Measurements from ENCODE around the gene SCT.
"Not testable (repeated sequence)": the region's sequence is repeated elsewhere in the genome, so short reads cannot be mapped to it uniquely, and the experiment has no call there.

The SCT gene, protein sequence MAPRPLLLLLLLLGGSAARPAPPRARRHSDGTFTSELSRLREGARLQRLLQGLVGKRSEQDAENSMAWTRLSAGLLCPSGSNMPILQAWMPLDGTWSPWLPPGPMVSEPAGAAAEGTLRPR

DNA sequence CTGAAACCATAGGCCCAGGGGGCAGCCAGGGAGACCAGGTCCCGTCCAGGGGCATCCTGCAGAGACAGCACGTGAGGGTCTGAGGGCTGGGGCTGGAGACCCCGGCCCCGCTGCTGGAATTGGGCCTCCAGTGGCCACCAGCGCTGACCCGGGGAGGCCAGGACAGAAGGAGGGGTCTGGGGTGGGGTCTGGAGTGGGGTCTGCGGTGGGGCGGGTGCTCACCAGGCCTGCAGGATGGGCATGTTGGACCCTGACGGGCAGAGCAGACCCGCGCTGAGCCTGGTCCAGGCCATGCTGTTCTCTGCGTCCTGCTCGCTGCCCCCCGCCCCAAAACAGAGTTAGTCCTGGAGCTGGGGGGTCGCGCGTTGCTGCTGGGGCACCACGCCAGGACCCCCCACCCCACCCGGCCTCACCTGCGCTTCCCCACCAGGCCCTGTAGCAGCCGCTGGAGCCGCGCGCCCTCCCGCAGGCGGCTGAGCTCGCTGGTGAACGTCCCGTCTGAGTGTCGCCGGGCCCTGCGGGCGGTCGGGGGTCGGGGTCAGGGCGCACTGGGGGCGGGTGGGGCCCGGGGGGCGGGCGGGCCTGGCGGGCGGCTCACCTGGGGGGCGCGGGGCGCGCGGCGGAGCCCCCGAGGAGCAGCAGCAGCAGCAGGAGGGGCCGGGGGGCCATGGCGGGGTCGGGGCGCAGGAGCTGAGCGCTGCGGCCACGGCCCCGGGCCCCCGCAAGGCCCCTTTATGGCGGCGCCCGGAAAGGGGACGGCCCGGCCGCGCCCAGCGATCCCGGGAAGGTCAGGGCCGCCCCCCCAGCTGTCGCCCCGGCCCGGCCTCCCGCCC is at the start of gene SCT:
SCT (minus strand) TSS at position 707 of the 833 bp plus-strand sequence; CDS start at position 669, 38 bp downstream.
- DNase-seq (ENCODE audit: low spot score) = no peak

DNA sequence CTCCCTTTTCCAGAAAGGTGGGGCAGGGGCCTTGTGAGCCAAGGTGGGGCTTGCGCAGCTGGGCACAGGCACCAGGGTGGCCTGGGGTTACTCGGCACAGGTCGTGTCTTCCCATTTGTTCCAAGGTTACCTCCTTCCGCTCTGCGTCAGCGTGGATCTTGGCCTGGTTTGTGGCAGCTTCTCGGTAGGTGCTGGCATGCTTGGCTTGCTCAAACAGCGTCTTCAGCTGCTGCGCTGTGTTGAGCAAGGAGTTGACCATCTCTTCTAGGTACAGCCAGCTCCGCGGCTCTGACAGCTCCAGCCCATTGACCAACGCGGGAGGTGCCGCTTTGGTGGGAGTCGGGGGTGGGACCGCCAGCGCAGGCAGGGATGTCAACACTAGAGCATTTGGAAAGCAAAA is 47.4 kb upstream of the SCT start:
- no peak for DNase-seq (ENCODE audit: low spot score)

DNA sequence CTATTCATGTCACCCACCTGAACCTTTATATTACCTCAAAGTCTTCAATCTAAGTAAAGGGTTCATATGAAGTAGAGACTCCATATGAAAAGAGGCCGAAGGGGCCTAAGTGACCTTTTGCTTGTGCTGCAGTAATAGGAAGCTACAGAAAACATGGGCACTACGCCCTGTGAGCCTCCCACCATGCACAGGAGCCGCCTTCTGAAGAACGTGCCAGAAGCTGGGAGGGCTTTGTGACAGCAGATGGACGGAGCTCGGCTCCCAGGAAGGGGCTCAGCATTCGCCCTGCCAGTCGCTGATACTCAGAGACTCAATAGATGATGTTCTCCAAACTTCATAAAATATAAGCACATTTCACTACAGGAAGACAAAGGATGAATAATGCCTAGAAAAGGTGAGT is 46.9 kb upstream of the SCT start:
- DNase-seq (ENCODE audit: low spot score) = no peak

DNA sequence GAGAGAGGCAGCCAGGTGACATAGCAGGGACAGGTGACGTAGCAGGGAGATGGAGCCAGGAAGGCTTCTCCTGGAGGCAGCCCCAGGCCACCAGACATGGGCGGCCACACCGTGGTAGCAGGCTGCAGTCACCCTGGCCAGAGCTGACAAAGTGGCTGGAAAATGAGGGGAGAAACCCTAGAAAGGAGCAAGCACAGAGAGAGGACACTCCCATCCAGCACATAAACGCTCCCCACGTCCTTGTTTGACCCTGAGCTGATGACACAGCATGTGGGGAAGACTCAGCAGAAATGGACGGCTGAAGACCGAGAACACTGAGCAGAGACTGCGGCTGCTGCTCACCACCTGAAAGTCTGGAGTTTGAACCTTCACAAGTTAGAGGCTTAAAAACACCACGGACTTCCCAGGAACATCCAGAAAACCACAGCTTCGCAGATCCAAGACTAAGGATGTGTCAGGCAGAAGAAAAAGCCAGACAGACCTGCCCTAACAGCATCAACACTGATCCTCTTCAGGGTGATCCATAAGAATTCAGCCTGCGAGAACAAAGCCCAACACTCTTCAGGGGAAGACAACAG is 38.8 kb upstream of the SCT start:
- DNase-seq (ENCODE audit: low spot score) = no peak

DNA sequence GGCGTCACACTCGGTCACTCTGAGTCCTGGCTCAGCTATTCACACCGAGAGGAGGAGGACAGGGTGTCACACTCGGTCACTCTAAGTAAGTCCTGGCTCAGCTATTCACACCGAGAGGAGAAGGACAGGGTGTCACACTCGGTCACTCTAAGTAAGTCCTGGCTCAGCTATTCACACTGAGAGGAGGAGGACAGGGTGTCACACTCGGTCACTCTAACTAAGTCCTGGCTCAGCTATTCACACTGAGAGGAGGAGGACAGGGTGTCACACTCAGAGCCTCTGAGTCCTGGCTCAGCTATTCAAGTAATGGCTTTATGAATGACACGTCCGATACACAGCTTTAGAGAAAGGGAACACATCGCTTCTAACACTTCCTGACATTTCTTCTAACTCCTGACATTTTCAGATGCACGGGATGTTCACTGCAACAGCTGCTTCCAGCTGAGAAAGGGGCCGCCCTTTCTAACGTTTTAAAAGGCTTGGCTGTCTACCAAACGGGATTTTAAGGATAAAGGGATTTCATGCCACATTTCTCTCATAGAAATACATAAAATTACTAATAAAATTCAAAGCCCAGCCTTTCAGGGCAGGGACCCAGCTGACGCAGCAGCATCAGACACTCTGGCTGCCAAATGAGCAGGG is 38.2 kb upstream of the SCT start:
- no peak for DNase-seq (ENCODE audit: low spot score)

DNA sequence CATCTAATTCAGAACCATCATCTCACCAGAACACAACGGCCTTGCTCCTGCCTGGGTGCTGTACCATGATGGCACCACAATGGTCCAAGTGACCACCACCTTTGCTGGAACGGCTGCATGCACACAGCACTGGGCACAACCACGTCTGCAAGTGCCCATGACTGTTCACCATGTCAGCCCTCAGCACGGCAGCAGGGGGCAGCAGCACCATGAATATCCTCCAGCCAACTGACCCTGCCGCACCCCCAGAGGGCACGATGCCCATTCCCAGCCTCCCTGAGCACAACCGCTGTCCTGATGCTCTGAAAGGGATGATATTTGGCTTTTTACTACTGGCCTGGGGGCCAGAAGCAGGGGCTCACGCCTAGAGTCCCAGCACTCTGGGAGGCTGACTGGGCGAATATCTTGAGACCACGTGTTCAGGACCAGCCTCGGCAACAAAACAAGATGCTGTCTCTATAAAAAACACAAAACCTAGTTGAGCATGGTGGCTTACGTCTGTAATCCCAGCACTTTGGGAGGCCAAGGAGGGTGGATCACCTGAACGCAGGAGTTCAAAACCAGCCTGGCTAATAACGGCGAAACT is 35.8 kb upstream of the SCT start:
- DNase-seq (ENCODE audit: low spot score) = peak; percentile 77

DNA sequence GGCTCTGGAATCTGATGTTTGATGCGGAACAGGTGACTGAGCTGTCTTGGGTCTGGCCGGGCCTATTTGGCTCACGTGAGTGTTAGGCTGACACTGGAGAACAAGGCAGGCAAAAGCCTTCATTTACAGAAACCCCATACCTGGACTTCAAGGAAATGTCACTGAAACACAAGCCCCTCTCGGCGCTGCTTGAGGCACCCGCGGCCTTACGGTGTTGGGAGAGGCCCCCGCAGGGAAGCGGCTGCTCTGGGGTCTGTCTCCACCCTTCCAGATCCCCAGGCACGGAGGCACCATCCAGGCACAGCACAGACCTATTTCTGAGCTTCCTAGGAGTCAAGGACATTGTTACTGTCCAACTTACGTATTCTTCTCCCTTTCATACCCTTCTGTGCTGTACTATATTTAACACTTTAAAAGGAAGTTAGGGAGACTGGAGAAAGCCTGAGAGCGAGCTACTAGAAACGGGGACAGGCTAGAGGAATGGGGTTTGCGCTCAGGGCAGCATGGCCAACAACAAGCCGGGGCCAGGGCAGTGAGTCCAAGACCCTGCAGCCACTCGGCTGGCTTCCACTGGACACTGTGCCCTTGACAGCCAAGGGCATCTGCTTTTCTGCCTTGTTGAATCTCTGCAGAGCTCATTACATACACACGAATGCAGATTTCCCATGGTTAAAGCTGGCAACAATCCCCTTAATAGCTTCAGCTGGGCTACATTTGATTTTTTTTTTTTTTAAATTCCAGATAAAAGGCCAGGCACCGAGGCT is 33.9 kb upstream of the SCT start:
- DNase-seq (ENCODE audit: low spot score) = no peak

DNA sequence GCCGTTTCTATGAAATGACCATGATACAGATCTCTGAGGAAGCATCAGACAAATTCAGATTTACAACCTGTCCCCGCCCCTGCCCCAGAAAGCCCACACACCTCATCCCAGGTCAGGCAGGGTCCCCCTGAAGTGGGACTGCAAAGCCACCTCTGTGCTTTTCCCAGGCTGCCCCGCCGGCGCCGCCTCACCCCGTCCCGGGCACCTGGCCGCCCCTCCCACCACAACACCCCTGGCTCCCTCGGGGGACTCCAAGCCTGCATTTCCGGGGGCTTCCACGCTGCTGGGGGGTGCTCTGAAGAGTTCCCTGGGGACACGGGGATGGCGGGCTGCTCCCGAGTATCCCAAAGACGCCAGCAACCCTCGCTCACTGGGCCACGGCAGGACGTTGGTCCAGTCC is 33.3 kb upstream of the SCT start:
- DNase-seq (ENCODE audit: low spot score) = no peak

DNA sequence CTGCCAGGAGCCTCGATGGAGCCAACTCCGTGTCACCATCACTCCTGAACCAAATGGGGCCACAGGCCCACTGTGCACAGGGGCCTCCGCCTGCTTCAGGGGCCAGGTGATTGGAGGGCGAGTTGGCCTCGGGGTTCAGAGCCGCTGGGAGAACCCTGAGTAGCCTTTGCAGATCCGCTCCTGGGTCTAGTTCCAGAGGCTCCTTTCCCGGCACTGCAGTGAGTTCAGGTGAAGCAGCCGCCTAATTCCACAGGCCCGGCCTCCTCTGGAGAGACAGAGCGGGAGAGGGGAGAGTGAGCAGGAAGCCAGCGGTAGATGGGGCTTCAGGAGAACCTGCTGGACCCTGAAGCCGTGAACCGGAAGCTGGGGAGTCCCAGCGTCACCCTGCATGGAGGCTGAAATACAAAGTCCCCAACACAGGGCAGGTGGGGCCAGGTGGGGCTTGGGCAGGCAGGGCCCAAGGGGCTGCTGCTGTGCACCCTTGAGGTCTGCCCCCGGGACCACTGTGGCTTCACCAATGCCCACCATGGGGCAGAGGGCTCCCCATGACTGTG is 32.6 kb upstream of the SCT start:
- DNase-seq (ENCODE audit: low spot score) = no peak

DNA sequence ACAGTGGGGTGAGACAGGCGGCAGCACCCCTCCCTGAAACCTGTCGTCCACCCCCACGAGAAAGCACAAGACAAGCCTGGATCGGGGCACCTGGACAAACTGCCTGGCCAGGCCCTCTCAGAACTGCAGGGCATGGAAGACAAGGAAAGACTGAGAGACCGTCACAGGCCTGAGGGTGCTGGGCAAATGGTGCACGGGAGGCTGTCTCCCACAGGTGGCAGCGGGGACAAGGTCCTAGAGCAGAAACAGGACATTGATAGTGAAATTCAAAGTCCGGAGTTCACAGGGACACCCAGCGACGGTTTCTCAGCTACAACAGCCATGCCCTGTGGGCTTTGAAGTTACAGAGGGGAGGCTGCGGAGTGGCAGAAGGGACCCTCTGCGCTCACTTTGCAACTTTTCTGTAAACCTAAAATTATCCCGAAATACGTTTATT is 30.7 kb upstream of the SCT start:
- DNase-seq (ENCODE audit: low spot score) = no peak

DNA sequence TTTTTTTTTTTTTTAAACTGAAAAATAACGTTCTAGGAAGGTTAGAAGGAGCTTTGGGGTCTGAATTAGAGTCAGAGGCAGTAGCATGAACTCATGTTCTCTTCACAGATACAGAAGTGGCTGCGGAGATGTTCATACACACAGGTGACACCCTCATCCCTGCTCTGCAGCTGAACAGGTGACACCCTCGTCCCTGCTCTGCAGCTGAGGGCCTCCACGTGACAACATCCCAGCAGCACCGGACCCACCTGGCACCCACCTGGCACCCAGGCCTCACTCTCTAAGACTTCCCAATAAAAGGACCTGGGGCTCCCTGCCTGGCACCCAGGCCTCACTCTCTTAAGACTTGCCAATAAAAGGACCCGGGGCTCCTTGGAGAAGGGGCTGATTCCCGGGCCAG is 29.9 kb upstream of the SCT start:
- DNase-seq (ENCODE audit: low spot score) = no peak

DNA sequence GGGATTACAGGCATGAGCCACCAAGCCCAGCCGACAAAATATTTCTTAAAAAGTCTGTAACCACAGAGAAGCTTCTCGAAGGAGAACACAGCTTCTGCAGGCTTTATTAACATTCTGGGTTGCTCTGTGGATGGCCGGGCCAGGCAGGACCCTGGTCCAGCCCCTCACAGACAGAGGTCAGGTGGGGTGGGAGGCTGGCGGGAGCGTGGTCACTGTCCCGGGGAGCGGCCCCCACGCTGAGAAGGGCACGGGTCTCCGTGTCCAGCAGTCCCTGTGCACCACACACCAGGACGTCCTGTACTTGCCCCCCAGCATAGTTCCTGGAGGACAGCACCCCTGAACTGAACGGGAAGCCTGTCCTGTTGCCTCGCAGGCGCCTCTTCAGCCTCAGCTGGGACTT is 29.4 kb upstream of the SCT start:
- DNase-seq (ENCODE audit: low spot score) = no peak

DNA sequence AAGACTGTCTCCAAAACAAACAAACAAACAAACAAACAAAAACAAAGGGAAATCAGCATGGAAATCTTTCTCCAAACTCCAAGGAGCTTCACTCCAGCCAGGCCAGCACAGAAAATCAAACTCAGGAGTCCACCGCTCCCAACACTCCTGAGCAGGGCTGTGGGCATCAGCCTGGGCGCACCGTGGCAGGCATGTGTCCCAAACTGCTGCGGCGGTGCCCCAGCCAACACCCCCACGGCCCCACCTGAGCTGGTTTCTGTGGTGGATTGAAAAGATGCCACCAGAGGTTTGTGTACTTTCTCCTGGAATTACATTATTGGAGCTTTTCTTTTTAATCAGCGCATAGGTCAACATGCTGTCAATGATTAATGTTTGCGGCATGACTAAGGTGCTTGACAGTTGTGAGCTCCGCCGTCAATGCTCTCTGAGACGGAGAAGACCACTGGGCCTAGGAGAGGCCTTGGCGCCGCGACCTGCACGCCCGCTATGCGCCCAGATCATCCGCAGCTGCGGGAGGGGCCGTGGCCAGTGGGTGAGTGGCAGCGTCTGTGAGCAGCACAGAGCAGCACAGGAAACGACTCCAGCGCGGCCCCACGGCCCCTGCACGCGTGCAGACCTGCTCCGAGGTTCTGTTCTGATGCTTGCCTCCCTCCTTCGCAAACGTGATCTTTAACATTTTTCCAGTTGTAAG is 28.2 kb upstream of the SCT start:
- DNase-seq (ENCODE audit: low spot score) = no peak

DNA sequence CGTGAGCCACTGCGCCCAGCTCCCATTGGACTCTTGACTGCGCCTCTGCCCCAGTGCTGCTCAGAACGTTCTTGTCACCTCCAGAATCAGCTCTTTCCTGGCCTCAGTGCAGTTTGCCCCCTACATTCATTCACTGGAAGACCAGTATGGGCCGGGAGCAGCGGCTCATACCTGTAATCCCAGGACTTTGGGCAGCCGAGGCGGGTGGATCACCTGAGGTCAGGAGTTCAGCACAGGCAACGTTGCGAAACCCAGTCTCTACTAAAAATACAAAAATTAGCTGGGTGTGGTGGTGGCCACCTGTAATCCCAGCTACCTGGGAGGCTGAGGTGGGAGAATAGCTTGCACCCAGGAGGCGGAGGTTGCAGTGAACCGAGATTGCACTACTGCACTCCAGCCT is 27.5 kb upstream of the SCT start:
- DNase-seq (ENCODE audit: low spot score) = not testable (repeated sequence)

DNA sequence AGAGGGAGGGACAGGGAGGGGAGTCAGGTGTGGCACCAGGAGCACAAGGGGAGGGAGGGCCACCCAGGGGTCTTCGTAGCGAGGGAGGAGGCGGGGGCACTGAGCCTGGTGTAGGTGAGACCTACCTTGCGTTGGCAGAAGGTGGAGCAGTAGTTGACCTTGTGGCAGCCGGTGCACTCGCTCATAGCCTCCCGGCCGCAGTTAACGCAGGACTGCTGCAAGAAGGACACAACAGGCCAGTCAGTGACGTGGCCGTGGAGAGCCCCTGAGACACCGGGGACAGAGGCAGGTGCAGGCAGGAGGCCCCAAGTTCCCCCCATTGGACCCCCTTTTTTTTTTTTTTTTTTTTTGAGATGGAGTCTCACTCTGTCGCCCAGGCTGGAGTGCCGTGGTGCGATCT is 26.9 kb upstream of the SCT start:
- no peak for DNase-seq (ENCODE audit: low spot score)

DNA sequence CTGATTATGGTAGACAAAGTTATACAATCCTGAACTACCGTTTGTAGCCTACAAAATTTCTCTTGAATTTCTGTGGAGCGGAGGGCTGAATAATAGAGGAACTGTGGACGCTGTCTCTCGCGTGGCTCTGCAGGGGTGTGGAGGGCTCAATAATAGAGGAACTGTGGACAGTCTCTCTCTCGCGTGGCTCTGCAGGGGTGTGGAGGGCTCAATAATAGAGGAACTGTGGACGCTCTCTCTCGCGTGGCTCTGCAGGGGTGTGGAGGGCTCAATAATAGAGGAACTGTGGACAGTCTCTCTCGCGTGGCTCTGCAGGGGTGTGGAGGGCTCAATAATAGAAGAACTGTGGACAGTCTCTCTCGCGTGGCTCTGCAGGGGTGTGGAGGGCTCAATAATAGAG is 26.2 kb upstream of the SCT start:
- DNase-seq (ENCODE audit: low spot score) = not testable (repeated sequence)

DNA sequence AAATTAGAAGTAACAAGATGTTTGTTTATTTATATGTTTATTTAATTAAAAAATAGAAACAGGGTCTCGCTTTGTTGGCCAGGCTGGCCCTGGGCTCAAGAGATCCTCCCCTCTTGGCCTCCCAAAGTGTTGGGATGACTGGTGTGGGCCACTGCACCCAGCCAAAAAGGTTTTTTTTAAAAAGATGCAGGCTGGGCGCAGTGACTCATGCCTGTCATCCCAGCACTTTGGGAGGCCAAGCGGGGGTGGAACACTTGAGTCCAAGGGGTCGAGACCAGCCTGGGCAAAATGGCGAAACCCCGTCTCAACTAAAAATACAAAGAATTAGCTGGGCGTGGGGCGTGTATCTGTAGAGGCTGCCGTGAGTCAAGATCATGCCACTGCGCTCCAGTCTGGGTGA is 23.5 kb upstream of the SCT start:
- DNase-seq (ENCODE audit: low spot score) = no peak

DNA sequence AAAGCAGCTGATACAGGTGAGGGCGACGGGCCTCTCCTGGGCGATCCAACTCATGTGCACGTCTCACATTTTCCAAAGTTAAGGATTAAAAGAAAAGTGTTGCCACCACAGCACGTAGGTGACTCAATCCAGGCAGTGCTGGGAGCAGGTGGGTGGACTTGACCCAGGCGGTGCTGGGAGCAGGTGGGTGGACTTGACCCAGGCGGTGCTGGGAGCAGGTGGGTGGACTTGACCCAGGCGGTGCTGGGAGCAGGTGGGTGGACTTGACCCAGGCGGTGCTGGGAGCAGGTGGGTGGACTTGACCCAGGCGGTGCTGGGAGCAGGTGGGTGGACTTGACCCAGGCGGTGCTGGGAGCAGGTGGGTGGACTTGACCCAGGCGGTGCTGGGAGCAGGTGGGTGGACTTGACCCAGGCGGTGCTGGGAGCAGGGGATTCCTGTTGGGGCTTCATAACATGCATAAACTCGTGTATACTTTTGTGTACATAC is 20.7 kb upstream of the SCT start:
- not testable (repeated sequence) for DNase-seq (ENCODE audit: low spot score)

DNA sequence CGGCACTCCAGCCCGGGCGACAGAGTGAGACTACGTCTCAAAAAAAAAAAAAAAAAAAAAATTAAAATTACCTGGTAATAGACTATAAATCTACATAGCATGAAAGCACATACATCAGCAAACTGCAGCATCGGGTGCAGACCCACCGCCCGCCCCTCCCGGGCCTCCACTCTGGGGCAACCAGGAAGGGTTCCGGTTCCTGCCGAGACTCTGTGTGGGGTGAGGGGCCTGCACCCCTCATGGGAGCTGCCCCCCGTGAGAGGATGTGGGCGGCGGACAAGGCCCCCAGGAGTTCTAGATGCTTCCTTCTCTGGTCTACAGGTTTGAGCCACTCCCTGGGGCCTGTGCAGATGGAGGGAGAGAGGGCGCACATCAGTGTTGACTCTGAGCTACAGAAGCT is 19.2 kb upstream of the SCT start:
- no peak for DNase-seq (ENCODE audit: low spot score)

DNA sequence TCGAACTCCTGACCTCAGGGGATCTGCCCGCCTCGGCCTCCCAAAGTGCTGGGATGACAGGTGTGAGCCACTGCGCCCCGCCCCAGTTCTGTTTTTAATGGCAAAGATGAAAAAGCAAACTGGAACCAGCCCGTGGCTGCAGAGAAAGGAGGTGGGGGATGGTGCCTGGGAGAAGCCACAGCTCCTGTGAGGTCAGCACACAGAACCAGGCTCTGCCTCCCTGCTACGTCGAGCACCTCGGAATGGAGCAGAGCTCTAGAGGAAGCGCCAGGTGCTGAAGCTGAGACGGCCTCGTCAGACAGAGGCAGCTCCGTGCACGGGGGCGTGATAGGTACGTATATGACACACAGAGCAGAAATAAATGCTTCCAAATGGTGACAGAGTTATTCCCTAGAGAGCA is 18.6 kb upstream of the SCT start:
- no peak for DNase-seq (ENCODE audit: low spot score)
